Loucy (cell line): ENCODE data around the gene LARP4B.

Experiments used
- H2AFZ ChIP-seq: fragments of 200-600 bp; sonication (generic); 2 replicates; pipeline ENCODE4 v1.6.0; 2016; ENCODE audit warnings: antibody characterized with exemption, mild to moderate bottlenecking, low read length, moderate library complexity
- H3F3A ChIP-seq: fragments of 200-600 bp; 2 replicates; pipeline ENCODE4 v1.6.0; 2016; ENCODE audit warnings: antibody characterized with exemption, low read depth, mild to moderate bottlenecking
- H3K27me3 ChIP-seq: fragments of 200-600 bp; sonication (generic); 2 replicates; pipeline ENCODE4 v1.6.1; 2014; ENCODE audit warnings: low read length, mild to moderate bottlenecking; ENCODE audit not compliant: insufficient read depth, poor library complexity, severe bottlenecking
- H3K36me3 ChIP-seq: fragments of 200-600 bp; sonication (generic); 2 replicates; pipeline ENCODE4 v1.6.1; 2016; ENCODE audit warnings: low read length; ENCODE audit not compliant: insufficient read depth
- H3K4me1 ChIP-seq: fragments of 200-600 bp; sonication (generic); 2 replicates; pipeline ENCODE4 v1.5.1; 2014; ENCODE audit warnings: low read length, mild to moderate bottlenecking; ENCODE audit not compliant: insufficient read depth, poor library complexity, severe bottlenecking
- H3K4me2 ChIP-seq: fragments of 200-600 bp; sonication (generic); 2 replicates; pipeline ENCODE4 v1.6.0; 2014; ENCODE audit warnings: antibody characterized with exemption, low read length, low read depth, mild to moderate bottlenecking; ENCODE audit not compliant: poor library complexity, severe bottlenecking
- H3K4me3 ChIP-seq: fragments of 200-600 bp; sonication (generic); 2 replicates; pipeline ENCODE4 v1.5.1; 2014; ENCODE audit warnings: low read length, mild to moderate bottlenecking, mixed read lengths; ENCODE audit not compliant: poor library complexity, severe bottlenecking
- H3K79me2 ChIP-seq: fragments of 200-600 bp; sonication (generic); 2 replicates; pipeline ENCODE4 v1.6.1; 2014; ENCODE audit warnings: low read length; ENCODE audit not compliant: insufficient read depth
- H3K9ac ChIP-seq: fragments of 200-600 bp; sonication (generic); 2 replicates; pipeline ENCODE4 v1.6.0; 2014; ENCODE audit warnings: mild to moderate bottlenecking, low read depth, low read length, moderate library complexity; ENCODE audit not compliant: poor library complexity, severe bottlenecking
- H3K9me2 ChIP-seq: fragments of 200-600 bp; sonication (generic); replicated peaks from 2 replicates; pipeline ENCODE4 v1.6.1; 2016; ENCODE audit warnings: low read depth, low read length, mixed read lengths
- H3K9me3 ChIP-seq: fragments of 200-600 bp; sonication (generic); 2 replicates; pipeline ENCODE4 v1.6.1; 2014; ENCODE audit warnings: mild to moderate bottlenecking, antibody characterized with exemption, low read length, low read depth; ENCODE audit not compliant: insufficient read depth
- H4K20me1 ChIP-seq: fragments of 200-600 bp; sonication (generic); 2 replicates; pipeline ENCODE4 v1.6.0; 2014; ENCODE audit warnings: antibody characterized with exemption, low read length, mild to moderate bottlenecking; ENCODE audit not compliant: insufficient read depth, poor library complexity, severe bottlenecking
- CTCF ChIP-seq: fragments of 200-600 bp; sonication (generic); conservative IDR thresholded peaks from 2 replicates; pipeline ENCODE4 v1.5.1; 2014; ENCODE audit warnings: mild to moderate bottlenecking, antibody characterized with exemption, low read length
- EZH2phosphoT487 ChIP-seq: fragments of 200-600 bp; IDR thresholded peaks from 2 replicates; pipeline ENCODE4 v1.6.1; 2018; ENCODE audit warnings: antibody characterized with exemption, mild to moderate bottlenecking, moderate library complexity, borderline replicate concordance

Gene LARP4B

GRCh38 chr10:958856-959255 lies 27.4 kb upstream of the LARP4B start:
- Histone ChIP-seq H3K4me3 (no peak overlapping the region), H3K36me3 (no peaks in the 10 kb centered on the region), H3K9me3 (no peaks in the 10 kb centered on the region), H3K4me1 (no peaks in the 10 kb centered on the region), H3K9ac (no peak overlapping the region), H2AFZ (no peak overlapping the region), H3F3A (no peaks in the 10 kb centered on the region), H3K9me2 (no peaks in the 10 kb centered on the region), H4K20me1 (no peaks in the 10 kb centered on the region), H3K79me2 (no peaks in the 10 kb centered on the region), H3K27me3 (no peaks in the 10 kb centered on the region), H3K4me2 (no peak overlapping the region)
- no peak for TF ChIP-seq CTCF
- no peak for TF ChIP-seq EZH2phosphoT487

- H3K4me2 ChIP-seq = no peak overlapping the region
These were observed 26.6 kb upstream of the LARP4B start for GRCh38 chr10:958106-958505.

DNA sequence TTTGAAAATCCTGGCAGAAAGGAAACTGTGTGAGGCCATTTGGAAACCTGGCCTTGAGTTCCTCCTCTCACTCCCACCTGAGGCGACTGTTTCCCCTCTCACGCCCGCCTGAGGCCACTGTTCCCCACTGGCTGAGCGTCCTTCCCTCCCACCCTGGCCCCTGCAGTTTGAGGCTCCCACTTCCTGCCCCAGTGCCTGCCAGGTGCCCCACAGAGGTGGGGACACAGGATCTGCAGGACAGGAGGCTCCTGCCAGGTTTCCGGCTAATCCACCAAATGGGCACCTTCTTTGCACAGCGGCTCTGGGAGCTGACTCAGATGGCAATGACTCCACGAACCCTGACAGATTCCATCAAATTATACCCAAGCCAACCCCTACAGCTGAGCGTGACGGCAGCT lies 24.3 kb upstream of the LARP4B start:
- H4K20me1 ChIP-seq = no peaks in the 10 kb centered on the region
- no peaks in the 10 kb centered on the region for H3K36me3 ChIP-seq
- no peaks in the 10 kb centered on the region for H3K4me1 ChIP-seq
- H3K4me2 ChIP-seq = no peak overlapping the region
- no peaks in the 10 kb centered on the region for H3F3A ChIP-seq
- H3K4me3 ChIP-seq = no peak overlapping the region
- TF ChIP-seq EZH2phosphoT487 (no peak), CTCF (no peak)
- no peaks in the 10 kb centered on the region for H3K9me2 ChIP-seq
- H3K79me2 ChIP-seq = no peaks in the 10 kb centered on the region
- no peak overlapping the region for H2AFZ ChIP-seq
- no peaks in the 10 kb centered on the region for H3K27me3 ChIP-seq
- no peaks in the 10 kb centered on the region for H3K9me3 ChIP-seq
- H3K9ac ChIP-seq = no peak overlapping the region

More at GRCh38 chr10:958106-958505, 26.6 kb upstream of the LARP4B start:
- no peaks in the 10 kb centered on the region for H3K36me3 ChIP-seq
- no peaks in the 10 kb centered on the region for H4K20me1 ChIP-seq
- H3K4me3 ChIP-seq = no peak overlapping the region
- no peaks in the 10 kb centered on the region for H3K27me3 ChIP-seq
- no peak overlapping the region for H2AFZ ChIP-seq
- no peaks in the 10 kb centered on the region for H3K9me3 ChIP-seq
- H3K9me2 ChIP-seq = no peaks in the 10 kb centered on the region
- TF ChIP-seq EZH2phosphoT487 (no peak), CTCF (no peak)
- no peak overlapping the region for H3K9ac ChIP-seq
- H3K79me2 ChIP-seq = no peaks in the 10 kb centered on the region
- no peaks in the 10 kb centered on the region for H3K4me1 ChIP-seq
- H3F3A ChIP-seq = no peaks in the 10 kb centered on the region
